Ramos (cell line): ENCODE data around the gene TNFRSF1A.
"Not testable (repeated sequence)": the region's sequence is repeated elsewhere in the genome, so short reads cannot be mapped to it uniquely, and the experiment has no call there.

Experiments used
- in situ Hi-C: fragments of 300-500 bp; cut with MboI; formaldehyde crosslinking; loops from one replicate; pipeline ENCODE4 v1.14.3; 2022; ENCODE audit warnings: low sequenced_read_pairs; ENCODE audit not compliant: unreplicated experiment

Gene TNFRSF1A

DNA sequence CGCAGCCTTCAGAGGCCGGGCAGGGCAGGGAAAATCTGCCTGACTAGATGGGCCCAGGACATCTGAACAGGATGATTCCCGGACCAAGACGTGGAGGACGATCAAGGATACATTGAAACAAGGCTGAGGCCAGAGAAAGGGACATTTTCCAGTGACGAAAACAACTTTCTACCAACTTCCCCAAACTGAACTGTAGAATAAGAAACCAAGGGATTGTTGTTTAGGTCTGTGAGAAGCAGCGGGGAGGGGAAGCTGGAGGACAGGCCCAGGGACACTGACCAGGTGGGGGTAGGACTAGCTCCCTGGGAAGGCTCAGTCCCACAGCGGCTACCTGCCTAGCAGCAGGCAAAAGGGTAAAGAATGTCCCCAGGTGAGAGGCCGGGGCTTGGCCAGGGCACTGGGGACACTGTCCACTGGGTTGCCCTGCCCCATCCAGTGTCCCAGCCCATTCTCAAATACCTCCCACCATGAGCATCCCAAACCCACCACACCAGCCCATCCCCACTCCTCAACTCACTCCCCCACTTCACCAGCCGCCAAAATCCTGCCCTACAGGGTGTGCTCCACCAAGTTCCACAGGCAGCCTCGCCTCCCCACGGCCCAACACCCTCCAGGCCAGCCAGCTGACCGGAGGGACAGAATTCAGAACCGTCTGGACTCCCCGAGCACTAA lies 995 bp downstream of the TNFRSF1A start:
- in situ Hi-C loops, result no loop called here

DNA sequence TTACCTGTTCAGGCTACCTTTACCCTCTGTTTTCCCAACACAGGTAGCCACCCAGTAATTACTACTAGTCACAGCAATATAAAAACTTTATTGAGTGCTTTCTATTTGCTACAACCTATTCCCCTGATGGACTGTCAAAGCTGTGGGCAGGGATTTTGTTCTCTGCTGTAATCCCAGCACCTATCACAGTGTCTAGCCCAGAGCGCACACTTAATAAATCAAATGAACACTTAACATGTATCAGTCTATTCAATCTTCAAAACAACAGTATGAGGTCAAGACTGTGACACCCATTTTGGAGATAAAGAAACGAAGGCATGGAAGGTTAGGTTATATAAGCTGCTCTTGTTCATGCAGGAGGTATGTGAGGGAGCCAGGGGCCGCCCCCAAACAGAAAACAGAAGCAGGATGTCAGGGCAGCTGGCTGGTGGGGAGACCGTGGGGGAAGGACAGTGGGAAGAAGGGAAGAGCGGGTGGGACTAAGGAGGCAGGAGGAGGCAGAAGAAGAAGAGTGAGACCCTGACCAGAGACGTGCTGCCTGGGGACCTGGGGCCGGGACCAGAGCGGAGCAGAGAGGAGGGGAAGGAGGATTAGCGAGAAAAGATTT lies 1.7 kb downstream of the TNFRSF1A start:
- in situ Hi-C loops, result no loop called here

DNA sequence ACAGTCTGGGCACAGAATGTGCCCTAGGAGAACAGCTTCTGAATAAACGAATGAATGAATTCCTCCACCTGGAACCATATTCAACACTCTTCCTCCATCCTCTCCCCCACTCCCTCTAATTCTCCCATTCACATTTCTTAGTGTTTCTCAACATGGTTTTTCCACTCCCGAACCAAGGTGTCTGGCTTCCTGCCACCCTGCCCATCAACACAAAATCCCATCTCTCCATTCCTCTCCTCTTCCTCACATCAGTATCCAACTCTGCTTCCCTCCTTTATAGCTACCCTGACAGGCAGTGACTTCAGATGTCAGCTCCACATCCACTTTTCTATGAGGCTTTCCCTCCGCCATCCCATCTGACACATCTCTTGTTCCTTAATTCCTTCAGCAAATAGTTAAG lies 2.9 kb downstream of the TNFRSF1A start:
- in situ Hi-C loops, result no loop called here

GRCh38 chr12:6338536-6338935 lies 3.3 kb downstream of the TNFRSF1A start:
- in situ Hi-C loops, result not testable (repeated sequence)

- in situ Hi-C loops, result no loop called here
These were observed 3.9 kb downstream of the TNFRSF1A start for GRCh38 chr12:6337958-6338433.

DNA sequence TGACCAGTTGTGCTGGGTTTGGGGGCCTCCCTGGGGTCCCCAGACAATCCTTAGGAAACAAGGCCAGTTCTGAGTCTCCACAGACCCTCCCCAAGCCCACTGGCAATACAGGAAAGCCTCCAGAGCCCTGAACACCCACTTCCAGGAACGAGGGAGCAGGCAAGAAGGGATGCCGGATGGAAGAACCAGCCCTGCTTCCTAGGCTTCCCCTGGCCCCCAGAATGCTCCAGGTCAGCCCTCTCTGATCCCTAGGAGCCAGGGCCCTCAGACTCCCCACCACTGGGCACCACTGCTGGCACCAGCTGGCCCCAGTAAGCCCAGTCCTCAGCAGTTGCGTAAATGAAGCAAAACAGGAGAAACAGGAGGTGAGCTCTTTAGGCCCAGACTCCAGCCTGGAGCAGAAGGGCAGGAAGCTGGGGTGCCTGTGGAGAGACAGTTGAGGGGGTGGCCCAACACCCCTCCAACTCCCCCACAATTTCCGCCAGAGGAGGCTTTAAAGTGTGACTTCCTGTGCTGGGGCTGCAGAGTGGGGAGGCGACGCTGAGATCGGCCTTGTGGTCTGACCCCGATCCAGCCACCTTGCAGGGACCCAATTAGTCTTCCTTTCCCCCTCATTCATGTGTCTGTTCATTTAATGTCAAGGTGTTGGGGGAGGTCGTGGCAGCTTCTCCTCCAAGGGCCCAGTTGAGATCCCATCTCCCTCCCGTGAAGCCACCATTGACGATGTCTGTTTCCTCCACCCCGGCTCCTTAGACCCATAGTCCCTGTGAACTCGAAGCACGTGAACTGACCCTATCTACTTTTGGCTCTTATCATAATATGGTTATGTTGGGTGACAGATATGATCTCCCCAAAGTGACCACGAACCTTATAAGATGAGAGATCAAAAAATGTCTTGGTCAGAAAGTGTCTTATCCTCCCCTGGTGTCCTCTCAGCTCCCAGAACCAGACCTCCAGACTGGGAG lies 4.7 kb downstream of the TNFRSF1A start:
- in situ Hi-C loops, result no loop called here

DNA sequence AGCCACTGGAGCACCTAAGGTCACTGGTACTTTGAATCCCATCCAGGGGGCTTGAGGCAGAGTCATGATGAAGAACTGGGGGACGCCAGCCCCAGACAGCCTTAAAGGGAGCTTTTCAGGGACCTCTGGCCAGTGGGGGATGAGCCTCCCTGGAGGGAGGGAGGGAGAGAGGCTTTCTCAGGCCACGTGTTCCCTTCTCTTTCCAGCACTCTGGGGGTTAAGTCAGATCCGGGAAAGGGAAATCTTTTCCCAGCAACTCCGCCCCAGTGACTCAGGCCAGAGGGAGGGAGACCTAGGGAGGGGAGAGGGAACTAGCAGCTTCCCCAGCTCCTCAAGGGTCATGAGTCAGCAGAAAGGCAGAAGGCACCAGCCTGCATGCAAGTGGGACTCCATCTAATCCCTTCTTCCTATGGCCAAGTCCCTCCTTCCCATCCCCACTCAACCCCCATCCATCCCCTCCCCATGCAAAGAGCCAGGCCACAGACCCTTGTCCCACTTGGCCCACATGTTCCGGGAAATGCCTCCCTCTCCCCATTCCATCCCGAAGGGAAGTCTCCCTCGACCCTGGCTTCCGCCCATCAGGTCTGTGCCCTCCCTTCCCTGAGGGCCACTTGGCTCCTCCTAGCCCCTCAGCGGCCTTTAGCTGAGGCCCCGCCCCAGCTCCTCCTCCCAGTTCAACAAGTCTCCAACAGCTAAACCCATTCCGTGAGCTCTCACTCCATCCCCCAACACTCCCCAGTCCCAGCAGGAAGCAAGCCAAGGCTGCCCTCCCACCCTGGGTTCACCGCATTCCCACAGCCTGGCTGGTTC lies 5.6 kb downstream of the TNFRSF1A start:
- in situ Hi-C loops, result no loop called here

DNA sequence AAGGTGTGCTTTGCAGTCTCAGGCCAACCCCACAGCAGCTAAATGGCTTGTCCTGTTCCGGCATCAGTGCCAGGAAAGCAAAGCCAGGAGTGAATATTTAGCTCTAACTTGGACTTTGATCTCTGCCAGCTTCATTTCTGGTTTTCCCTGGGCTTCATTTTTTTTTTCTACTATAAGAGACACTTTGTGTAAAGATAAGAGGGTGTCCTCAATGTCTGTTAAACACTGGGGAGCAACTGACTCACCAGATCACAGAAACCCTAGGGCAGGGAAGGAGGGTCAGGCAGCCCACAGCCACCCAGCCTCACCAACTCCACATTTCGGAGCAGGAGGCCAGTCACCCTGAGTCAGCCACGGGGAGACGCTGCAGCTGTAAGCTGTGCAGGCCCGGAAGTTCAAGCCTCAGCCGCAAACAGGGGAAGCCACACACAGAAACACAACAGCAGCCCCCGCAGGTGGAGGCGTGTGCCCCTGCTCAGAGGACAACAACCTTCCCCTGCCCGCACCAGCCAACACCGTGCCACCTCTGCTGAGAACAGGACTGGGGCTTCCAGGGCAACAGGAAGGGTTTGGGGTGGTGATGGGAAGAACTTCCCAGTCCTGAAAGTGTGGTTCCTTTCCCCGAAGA lies 6.3 kb downstream of the TNFRSF1A start:
- in situ Hi-C loops, result no loop called here

- in situ Hi-C loops, result loop anchor here (5.0 kb wide), 1 partner anchor 82 kb away; no protein-coding TSS in a partner anchor
These were observed 6.9 kb downstream of the TNFRSF1A start for GRCh38 chr12:6334940-6335450.

- in situ Hi-C loops, result loop anchor here (5.0 kb wide), 1 partner anchor 83 kb away; no protein-coding TSS in a partner anchor
These were observed 7.5 kb downstream of the TNFRSF1A start for GRCh38 chr12:6334359-6334758.

- in situ Hi-C loops, result loop anchor here (5.0 kb wide), 1 partner anchor 84 kb away; no protein-coding TSS in a partner anchor
These were observed 8.3 kb downstream of the TNFRSF1A start for GRCh38 chr12:6333566-6333965.

DNA sequence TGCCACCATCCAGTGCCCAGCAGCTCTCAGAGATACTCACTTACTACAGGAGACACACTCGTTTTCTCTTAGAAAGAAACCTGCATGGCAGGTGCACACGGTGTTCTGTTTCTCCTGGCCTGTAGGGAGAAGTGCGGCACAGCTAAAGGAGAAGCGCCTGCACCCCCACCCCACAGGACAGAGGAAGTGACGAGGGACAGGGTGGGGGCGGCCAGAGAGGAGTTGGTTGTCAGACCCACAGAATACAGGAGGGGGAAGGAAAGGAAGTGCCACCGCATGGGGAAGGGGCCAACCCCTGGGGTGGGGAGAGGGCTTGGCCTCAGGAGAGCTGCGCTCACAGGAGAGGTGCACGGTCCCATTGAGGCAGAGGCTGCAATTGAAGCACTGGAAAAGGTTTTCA lies 8.8 kb downstream of the TNFRSF1A start:
- in situ Hi-C loops, result loop anchor here (5.0 kb wide), 1 partner anchor 84 kb away; no protein-coding TSS in a partner anchor

DNA sequence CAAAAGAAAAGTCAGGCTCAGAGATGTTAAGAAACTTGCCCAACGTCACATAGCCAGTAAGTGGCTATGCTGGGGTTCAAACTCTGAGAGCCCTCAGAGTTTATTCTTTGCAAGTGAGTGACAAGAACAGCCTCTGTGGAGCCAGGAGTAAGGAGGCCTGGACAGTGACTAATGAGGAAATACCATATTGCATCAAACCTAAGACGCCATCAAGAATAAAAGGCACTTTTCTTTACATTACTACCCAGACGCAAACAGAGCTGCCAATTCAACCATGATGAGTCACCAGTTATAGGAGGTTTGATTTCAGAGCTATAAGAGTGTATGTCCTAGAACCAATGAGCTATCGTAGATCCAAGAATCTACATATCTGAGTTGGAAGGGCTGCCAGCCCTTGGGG lies 9.4 kb downstream of the TNFRSF1A start:
- in situ Hi-C loops, result loop anchor here (5.0 kb wide), 1 partner anchor 85 kb away; no protein-coding TSS in a partner anchor

- in situ Hi-C loops, result loop anchor here (5.0 kb wide), 1 partner anchor 86 kb away; no protein-coding TSS in a partner anchor
These were observed 10.7 kb downstream of the TNFRSF1A start for GRCh38 chr12:6330999-6331714.

GRCh38 chr12:6330192-6330591 lies 11.7 kb downstream of the TNFRSF1A start:
- in situ Hi-C loops, result loop anchor here (5.0 kb wide), 1 partner anchor 87 kb away; no protein-coding TSS in a partner anchor

- in situ Hi-C loops, result loop anchor here (5.0 kb wide), 1 partner anchor 88 kb away; no protein-coding TSS in a partner anchor
These were observed 12.2 kb downstream of the TNFRSF1A start for GRCh38 chr12:6329703-6330064.

DNA sequence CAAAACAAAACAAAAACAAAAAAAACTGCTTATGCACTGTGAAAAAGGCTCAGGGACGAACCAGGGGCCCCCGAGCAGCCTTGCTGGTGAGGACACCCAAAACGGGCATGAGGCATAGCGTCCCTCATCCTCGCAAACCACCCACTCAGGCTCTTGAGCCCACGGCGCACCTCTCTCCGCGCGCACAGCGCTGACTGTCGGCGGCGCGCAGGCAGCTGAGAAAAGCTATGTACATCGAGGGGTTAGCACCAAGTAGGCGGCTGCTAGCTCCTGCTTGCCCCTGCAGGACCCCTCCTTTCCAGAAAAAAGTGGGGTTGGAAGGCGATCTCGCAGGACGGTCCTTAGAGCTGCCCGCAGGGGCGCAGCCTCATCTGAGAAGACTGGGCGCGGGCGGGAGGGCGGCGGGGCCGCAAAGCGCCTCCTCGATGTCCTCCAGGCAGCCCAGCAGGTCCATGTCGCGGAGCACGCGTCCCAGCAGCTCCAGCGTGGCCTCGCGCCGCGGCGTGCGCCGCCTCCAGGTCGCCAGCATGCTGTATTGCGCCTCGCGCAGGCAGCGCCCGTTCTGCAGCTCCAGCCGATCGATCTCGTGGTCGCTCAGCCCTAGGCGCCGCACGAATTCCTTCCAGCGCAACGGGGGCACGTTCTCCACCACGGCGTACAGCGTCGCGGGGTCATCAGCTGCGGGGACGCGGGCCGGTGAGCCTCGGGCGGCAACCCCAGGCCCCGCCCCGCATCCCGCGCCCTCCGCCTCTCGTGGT lies 12.8 kb downstream of the TNFRSF1A start:
- in situ Hi-C loops, result no loop called here
